Activated CD8-positive, alpha-beta T cell treated with anti-CD3 and anti-CD28 coated beads, Interleukin-2, amount 10 ng/mL, durations not matched to agents 7 days and 5 days (primary cell): ENCODE measurements around the gene ZNF831. TPM values are rescaled to one million over a fixed set of nuclear protein-coding genes. Genes with fewer than 3 reads are reported as not detected.

Experiments
- ATAC-seq: fragments of 150-1000 bp; cut with Tn5 transposase; one replicate; pipeline ENCODE4 v1.10.0; 2021; ENCODE audit warnings: moderate library complexity
- CTCF ChIA-PET: fragments of 350-600 bp; sonication (Branson Sonifier 250); formaldehyde crosslinking; loops from one replicate; lab custom pipeline; 2021; ENCODE audit warnings: antibody characterized with exemption; lab: Charles Lee
- POLR2A ChIA-PET: fragments of 350-600 bp; sonication (Branson Sonifier 250); formaldehyde crosslinking; loops from one replicate; lab custom pipeline; 2021; ENCODE audit warnings: antibody characterized with exemption; lab: Charles Lee
- DNase-seq: peaks from one replicate; pipeline ENCODE4 v3.0.0-alpha.2; 2020
- H3K27ac Mint-ChIP-seq: one replicate; pipeline ENCODE4 v1.8.0; 2021; ENCODE audit warnings: mild to moderate bottlenecking, mixed read lengths
- H3K27me3 Mint-ChIP-seq: one replicate; pipeline ENCODE4 v1.8.0; 2021; ENCODE audit warnings: low read depth, mixed read lengths
- H3K36me3 Mint-ChIP-seq: one replicate; pipeline ENCODE4 v1.8.0; 2021; ENCODE audit warnings: low read depth, mixed read lengths
- H3K4me1 Mint-ChIP-seq: one replicate; pipeline ENCODE4 v1.8.0; 2021; ENCODE audit warnings: low read depth, mixed read lengths
- H3K4me3 Mint-ChIP-seq: one replicate; pipeline ENCODE4 v1.8.0; 2021; ENCODE audit warnings: mild to moderate bottlenecking, mixed read lengths
- H3K9me3 Mint-ChIP-seq: one replicate; pipeline ENCODE4 v1.8.0; 2022; ENCODE audit warnings: mixed read lengths; ENCODE audit not compliant: insufficient read depth
- total RNA-seq, 2 experiments: library from RNA; stranded (reverse); gene quantifications; one replicate each; pipeline ENCODE4 v1.2.3, GENCODE V29; 2021

The ZNF831 gene
- total RNA-seq, 2 experiments from 2014 or later = 8.6 to 9.2 TPM

DNA sequence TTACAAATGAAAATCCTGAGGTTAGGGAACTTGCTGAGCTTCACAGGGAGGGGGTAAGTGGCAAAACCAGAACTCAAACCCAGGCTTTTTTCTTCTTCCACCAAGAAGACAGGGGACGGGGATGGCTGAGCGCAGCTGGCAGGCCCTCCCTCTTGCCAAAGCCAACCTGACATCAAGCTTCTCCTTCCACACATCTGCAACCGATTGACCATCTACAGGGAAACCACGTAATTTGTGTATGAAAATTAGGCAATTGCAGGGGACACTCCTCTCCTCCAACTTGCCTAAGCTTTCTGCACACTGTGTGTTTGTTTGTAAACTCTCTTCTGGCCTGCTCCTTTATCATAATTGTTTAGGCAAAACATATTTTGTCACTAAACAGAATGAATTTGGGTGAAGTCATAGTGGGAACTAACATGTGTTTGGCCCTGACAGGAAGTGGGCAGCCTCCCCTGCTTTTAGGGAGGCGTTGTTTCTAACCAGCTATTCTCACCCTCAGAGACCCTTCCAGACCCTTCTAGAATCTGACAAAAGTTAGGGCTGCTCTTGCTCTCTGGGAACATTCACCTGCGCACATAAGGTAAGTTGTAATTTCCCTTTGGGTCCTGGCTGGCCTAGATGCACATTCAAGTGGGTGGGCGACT, 18.9 kb downstream of the ZNF831 start:
- H3K4me1 Mint-ChIP-seq = peaks cover 48% of the 10 kb centered on the region
- DNase-seq (no peak), ATAC-seq (no peak)
- peaks cover 42% of the 10 kb centered on the region for H3K36me3 Mint-ChIP-seq
- CTCF ChIA-PET = interaction anchor here (0.6 to 1.4 kb wide), 4 partner anchors 23 to 813 kb away, joined by 3 to 8 read pairs (median 5); no protein-coding TSS in a partner anchor
- peak overlapping the region; percentile 51 for H3K27ac Mint-ChIP-seq
- no peak overlapping the region for H3K4me3 Mint-ChIP-seq
- no peaks in the 10 kb centered on the region for H3K9me3 Mint-ChIP-seq
- H3K27me3 Mint-ChIP-seq = no peaks in the 10 kb centered on the region
- POLR2A ChIA-PET = interaction anchor here (1.0 kb wide), 1 partner anchor 12 kb away, joined by 4 read pairs; no protein-coding TSS in a partner anchor

DNA sequence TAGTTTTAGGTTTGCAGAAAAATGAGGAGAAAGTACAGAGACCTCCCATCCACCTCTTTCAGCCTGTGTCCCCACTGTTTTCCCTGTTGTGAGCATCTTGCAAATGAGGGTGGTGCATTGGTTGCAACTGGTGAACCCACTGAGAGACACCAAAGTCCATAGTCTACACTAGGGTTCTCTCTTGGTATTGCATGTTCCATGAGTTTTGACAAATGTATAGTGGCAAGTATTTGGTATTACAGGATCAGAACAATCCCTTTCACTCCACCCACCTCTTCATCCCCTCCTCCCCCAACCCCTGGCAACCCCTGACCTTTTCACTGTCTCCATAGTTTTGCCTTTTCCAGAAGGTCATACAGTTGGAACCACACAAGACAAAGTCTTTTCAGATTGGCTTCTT, 20.1 kb downstream of the ZNF831 start:
- Mint-ChIP-seq H3K27me3 (no peaks in the 10 kb centered on the region), H3K4me3 (no peak overlapping the region), H3K9me3 (no peaks in the 10 kb centered on the region), H3K36me3 (peaks cover 35% of the 10 kb centered on the region), H3K4me1 (peaks cover 35% of the 10 kb centered on the region), H3K27ac (peak overlapping the region; percentile 2)
- POLR2A ChIA-PET = no interaction called here
- no peak for ATAC-seq
- CTCF ChIA-PET = no interaction called here
- no peak for DNase-seq

DNA sequence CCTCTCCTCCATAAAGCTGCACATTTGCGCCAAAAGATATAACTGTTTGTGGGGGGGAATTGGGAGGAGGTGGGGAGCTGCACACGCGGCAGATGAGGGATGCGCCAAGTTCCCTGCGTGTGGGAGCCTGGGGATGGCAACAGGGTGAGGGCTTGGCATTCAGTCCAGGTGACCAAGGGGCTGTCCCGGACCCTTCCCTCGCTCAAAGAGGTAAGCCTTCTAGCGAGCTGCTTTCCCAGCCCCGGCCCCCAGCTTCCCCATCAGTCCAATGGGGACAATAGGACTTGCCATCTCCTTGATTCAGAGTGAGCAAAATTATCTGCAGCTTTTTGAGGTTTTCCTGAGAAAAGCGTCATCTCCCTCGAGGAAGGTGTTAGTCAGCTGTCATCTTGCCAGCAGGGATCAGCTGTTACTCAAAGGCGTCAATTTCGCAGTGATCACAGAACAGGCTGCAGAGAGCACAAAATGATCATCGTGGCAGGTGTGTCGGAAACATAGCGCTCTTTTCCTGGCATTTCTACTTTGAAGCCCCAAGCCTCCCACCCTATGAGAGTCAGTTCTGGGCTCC, 21.3 kb downstream of the ZNF831 start:
- Mint-ChIP-seq H3K27ac (no peak overlapping the region), H3K4me3 (no peak overlapping the region), H3K36me3 (peaks cover 27% of the 10 kb centered on the region), H3K27me3 (no peaks in the 10 kb centered on the region), H3K9me3 (no peaks in the 10 kb centered on the region), H3K4me1 (peaks cover 30% of the 10 kb centered on the region)
- POLR2A ChIA-PET = interaction anchor here (1.5 kb wide), 1 partner anchor 12 kb away, joined by 5 read pairs; no protein-coding TSS in a partner anchor
- DNase-seq (no peak), ATAC-seq (no peak)
- CTCF ChIA-PET = interaction anchor here (1.6 kb wide), 2 partner anchors 10 to 97 kb away, joined by 5 read pairs; no protein-coding TSS in a partner anchor

DNA sequence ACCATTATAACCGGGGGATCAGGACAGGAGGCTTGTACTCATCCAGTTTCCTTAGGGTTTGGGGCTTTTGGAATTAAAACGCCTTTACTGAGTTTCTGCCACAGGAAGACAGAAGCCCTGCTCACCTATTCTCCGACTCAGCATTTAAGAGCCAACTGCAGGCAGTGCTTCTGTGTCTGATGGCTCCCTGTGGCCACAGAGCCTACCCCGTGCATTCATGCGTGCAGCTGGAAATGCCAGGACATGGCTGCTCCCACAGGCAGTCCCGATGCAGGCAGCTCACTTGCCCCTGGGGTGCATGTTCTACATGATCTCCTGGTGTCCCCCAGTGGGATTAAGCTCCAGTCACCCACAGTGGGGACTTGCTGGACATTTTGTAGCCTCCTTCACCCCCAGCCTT, 22.2 kb downstream of the ZNF831 start:
- H3K4me3 Mint-ChIP-seq = no peak overlapping the region
- H3K36me3 Mint-ChIP-seq = peaks cover 27% of the 10 kb centered on the region
- ATAC-seq (no peak), DNase-seq (no peak)
- no peaks in the 10 kb centered on the region for H3K9me3 Mint-ChIP-seq
- ChIA-PET CTCF (interaction anchor here (0.7 to 3.0 kb wide), 4 partner anchors 8 to 98 kb away, joined by 3 to 10 read pairs (median 5); no protein-coding TSS in a partner anchor), POLR2A (interaction anchor here (1.5 kb wide), 1 partner anchor 12 kb away, joined by 5 read pairs; no protein-coding TSS in a partner anchor)
- H3K4me1 Mint-ChIP-seq = peaks cover 29% of the 10 kb centered on the region
- no peak overlapping the region for H3K27ac Mint-ChIP-seq
- no peaks in the 10 kb centered on the region for H3K27me3 Mint-ChIP-seq

DNA sequence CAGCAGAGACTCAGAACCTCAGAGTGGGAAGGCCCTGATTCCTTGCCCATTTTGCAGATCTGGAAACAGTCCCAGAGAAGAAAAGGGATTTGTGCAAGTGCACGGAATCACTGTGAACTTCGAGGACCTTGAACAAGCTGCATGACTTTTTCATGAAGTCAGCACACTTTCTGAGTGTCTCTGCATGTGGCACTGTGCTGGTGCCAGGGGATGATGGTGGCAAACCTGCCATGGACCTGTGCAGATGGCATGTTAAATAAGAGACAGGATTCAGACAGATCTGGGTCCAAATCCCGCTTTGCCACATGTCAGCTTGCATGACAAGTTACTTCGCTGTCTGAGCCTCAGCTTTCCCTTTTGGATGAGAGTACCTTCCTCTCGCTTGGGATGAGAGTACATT, 26.8 kb downstream of the ZNF831 start:
- DNase-seq (no peak), ATAC-seq (no peak)
- Mint-ChIP-seq H3K36me3 (no peaks in the 10 kb centered on the region), H3K27me3 (no peaks in the 10 kb centered on the region), H3K4me1 (peaks cover 3% of the 10 kb centered on the region), H3K9me3 (no peaks in the 10 kb centered on the region), H3K27ac (no peak overlapping the region), H3K4me3 (no peak overlapping the region)
- CTCF ChIA-PET = interaction anchor here (0.7 to 1.9 kb wide), 2 partner anchors 16 to 103 kb away, joined by 3 to 7 read pairs; no protein-coding TSS in a partner anchor
- POLR2A ChIA-PET = interaction anchor here (1.3 kb wide), 1 partner anchor 26 kb away, joined by 4 read pairs; the partner anchor contains the start of gene ZNF831

DNA sequence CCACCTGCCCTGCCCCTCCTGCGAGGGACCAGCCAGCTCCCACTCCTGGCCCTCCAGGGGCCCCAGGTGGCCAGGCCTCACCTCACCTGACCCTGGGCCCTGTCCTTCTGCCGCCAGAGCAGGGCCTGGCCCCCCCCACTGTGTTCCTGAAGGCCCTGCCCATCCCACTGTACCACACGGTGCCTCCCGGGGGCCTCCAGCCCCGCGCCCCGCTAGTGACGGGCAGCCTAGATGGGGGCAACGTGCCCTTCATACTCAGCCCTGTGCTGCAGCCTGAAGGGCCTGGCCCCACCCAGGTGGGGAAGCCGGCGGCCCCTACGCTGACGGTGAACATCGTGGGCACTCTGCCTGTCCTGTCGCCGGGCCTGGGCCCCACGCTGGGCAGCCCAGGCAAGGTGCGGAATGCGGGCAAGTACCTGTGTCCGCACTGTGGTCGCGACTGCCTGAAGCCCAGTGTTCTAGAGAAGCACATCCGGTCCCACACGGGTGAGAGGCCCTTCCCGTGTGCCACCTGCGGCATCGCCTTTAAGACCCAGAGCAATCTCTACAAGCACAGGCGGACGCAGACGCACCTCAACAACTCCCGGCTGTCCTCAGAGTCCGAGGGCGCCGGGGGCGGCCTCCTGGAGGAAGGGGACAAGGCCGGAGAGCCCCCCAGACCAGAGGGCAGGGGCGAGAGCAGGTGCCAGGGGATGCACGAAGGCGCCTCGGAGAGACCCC, 27.6 kb downstream of the ZNF831 start:
- Mint-ChIP-seq H3K4me1 (peaks cover 3% of the 10 kb centered on the region), H3K27ac (no peak overlapping the region), H3K36me3 (no peaks in the 10 kb centered on the region), H3K27me3 (no peaks in the 10 kb centered on the region), H3K9me3 (no peaks in the 10 kb centered on the region), H3K4me3 (no peak overlapping the region)
- CTCF ChIA-PET = interaction anchor here (0.7 to 1.9 kb wide), 2 partner anchors 16 to 104 kb away, joined by 3 to 7 read pairs; no protein-coding TSS in a partner anchor
- ATAC-seq (no peak), DNase-seq (no peak)
- POLR2A ChIA-PET = interaction anchor here (1.3 kb wide), 1 partner anchor 27 kb away, joined by 4 read pairs; the partner anchor contains the start of gene ZNF831

DNA sequence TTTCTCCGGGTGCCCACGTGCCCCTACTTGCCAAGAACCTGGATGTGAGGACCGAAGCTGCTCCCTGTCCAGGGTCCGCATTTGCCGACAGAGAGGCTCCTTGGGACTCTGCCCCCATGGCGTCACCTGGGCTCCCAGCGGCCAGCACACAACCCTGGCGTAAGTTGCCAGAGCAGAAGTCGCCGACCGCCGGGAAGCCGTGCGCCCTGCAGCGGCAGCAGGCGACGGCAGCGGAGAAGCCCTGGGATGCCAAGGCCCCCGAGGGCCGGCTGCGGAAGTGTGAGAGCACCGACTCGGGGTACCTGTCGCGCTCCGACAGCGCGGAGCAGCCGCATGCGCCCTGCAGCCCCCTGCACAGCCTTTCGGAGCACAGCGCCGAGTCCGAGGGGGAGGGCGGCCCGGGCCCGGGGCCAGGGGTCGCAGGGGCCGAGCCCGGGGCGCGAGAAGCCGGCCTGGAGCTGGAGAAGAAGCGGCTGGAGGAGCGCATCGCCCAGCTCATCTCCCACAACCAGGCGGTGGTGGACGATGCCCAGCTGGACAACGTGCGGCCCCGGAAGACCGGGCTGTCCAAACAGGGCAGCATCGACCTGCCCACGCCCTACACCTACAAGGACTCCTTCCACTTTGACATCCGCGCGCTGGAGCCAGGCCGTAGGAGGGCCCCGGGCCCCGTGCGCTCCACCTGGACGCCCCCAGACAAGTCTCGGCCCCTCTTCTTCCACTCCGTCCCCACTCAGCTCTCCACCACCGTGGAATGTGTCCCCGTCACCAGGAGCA, 28.3 kb downstream of the ZNF831 start:
- H3K36me3 Mint-ChIP-seq = peaks cover 4% of the 10 kb centered on the region

DNA sequence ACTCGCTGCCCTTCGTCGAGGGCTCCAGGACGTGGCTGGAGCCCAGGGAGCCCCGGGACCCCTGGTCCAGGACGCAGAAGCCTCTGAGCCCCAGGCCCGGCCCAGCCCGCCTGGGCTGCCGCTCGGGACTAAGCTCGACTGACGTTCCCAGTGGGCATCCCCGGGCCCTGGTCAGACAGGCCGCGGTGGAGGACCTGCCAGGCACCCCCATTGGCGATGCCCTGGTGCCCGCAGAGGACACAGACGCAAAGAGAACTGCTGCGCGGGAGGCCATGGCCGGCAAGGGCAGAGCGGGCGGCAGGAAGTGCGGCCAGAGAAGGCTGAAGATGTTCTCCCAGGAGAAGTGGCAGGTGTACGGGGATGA, 28.9 kb downstream of the ZNF831 start:
- no peaks in the 10 kb centered on the region for H3K9me3 Mint-ChIP-seq
- H3K27me3 Mint-ChIP-seq = no peaks in the 10 kb centered on the region
- H3K27ac Mint-ChIP-seq = no peak overlapping the region
- no peaks in the 10 kb centered on the region for H3K4me1 Mint-ChIP-seq
- no peak for DNase-seq
- CTCF ChIA-PET = no interaction called here
- POLR2A ChIA-PET = no interaction called here
- peaks cover 4% of the 10 kb centered on the region for H3K36me3 Mint-ChIP-seq
- H3K4me3 Mint-ChIP-seq = no peak overlapping the region
- no peak for ATAC-seq

More for the DNA sequence above, 28.3 kb downstream of the ZNF831 start:
- no peak for DNase-seq
- no peaks in the 10 kb centered on the region for H3K4me1 Mint-ChIP-seq
- H3K4me3 Mint-ChIP-seq = no peak overlapping the region
- ATAC-seq = no peak
- no peaks in the 10 kb centered on the region for H3K27me3 Mint-ChIP-seq
- H3K27ac Mint-ChIP-seq = no peak overlapping the region
- CTCF ChIA-PET = no interaction called here
- POLR2A ChIA-PET = no interaction called here
- H3K9me3 Mint-ChIP-seq = no peaks in the 10 kb centered on the region

DNA sequence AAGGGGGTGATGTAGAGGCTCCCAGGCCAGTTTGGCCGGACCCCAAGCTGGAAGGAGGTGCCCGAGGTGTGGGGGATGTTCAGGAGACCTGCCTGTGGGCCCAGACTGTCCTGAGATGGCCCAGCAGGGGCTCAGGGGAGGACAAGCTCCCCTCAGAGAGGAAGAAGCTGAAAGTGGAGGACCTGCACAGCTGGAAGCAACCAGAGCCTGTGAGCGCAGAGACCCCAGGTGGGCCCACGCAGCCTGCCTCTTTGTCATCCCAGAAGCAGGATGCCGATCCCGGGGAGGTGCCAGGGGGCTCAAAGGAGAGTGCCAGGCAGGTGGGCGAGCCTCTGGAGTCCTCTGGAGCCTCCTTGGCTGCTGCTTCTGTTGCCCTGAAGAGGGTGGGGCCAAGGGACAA, 29.7 kb downstream of the ZNF831 start:
- Mint-ChIP-seq H3K4me1 (no peaks in the 10 kb centered on the region), H3K4me3 (no peak overlapping the region), H3K36me3 (peaks cover 7% of the 10 kb centered on the region), H3K27ac (no peak overlapping the region), H3K9me3 (no peaks in the 10 kb centered on the region), H3K27me3 (no peaks in the 10 kb centered on the region)
- DNase-seq (no peak), ATAC-seq (no peak)
- POLR2A ChIA-PET = no interaction called here
- CTCF ChIA-PET = no interaction called here

DNA sequence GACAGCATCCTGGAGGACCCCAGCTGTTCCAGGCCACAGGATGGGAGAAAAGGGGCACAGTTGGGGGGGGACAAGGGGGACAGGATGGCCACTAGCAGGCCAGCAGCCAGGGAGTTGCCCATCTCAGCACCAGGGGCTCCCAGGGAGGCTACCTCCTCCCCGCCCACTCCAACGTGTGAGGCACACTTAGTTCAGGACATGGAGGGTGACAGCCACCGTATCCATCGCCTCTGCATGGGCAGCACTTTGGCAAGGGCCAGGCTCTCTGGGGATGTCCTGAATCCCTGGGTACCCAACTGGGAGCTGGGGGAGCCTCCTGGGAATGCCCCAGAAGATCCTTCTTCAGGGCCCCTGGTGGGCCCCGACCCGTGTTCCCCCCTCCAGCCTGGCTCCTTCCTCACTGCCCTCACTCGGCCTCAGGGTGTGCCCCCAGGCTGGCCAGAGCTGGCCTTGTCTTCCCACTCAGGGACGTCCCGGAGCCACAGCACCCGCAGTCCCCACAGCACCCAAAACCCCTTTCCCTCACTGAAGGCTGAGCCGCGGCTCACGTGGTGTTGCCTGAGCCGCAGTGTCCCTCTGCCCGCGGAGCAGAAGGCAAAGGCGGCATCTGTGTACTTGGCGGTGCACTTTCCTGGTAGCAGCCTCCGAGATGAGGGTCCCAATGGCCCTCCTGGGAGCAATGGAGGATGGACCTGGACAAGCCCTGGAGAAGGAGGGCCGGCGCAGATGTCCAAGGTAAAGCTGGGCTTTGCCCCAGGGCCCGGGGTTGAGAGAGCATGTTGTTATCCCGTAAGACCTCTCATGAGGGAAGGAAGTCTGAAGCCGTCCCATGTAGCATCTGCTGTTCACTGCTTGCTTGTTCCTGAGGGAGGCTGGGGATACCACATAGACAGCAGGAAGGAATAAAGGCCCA, 30.7 kb downstream of the ZNF831 start:
- Mint-ChIP-seq H3K27me3 (no peaks in the 10 kb centered on the region), H3K27ac (no peak overlapping the region), H3K4me1 (no peaks in the 10 kb centered on the region), H3K4me3 (no peak overlapping the region), H3K36me3 (peaks cover 13% of the 10 kb centered on the region), H3K9me3 (no peaks in the 10 kb centered on the region)
- ChIA-PET CTCF (no interaction called here), POLR2A (no interaction called here)
- DNase-seq (no peak), ATAC-seq (no peak)
